CD8-positive, alpha-beta memory T cell (primary cell): Measurements from ENCODE around the gene MCF2L. TPM values are rescaled to one million over a fixed set of nuclear protein-coding genes. Genes with fewer than 3 reads are reported as not detected.

Experiments
- CTCF ChIA-PET: fragments of 350-600 bp; sonication (Branson Sonifier 250); formaldehyde crosslinking; loops from one replicate; lab custom pipeline; 2021; ENCODE audit warnings: antibody characterized with exemption; lab: Charles Lee
- POLR2A ChIA-PET: fragments of 350-600 bp; sonication (Branson Sonifier 250); formaldehyde crosslinking; loops from one replicate; lab custom pipeline; 2021; ENCODE audit warnings: antibody characterized with exemption; lab: Charles Lee
- DNase-seq, 5 donors: peaks; one replicate each; pipeline versions ENCODE4 v3.0.0 to v3.0.0-alpha.2; 2020 to 2022; ENCODE audit warnings: mixed read lengths in 1 of 5
- H3K27ac ChIP-seq: one replicate; pipeline ENCODE4 v1.7.0; 2013; ENCODE audit warnings: low read depth, mild to moderate bottlenecking, low read length, moderate library complexity
- H3K27me3 ChIP-seq: 2 replicates; pipeline ENCODE4 v1.7.0; 2013; ENCODE audit warnings: low read length, mild to moderate bottlenecking; ENCODE audit not compliant: insufficient read depth, poor library complexity, severe bottlenecking
- H3K36me3 ChIP-seq: 2 replicates; pipeline ENCODE4 v1.7.0; 2013; ENCODE audit warnings: mild to moderate bottlenecking, low read length, moderate library complexity; ENCODE audit not compliant: insufficient read depth
- H3K4me1 ChIP-seq: 2 replicates; pipeline ENCODE4 v1.7.0; 2013; ENCODE audit warnings: mild to moderate bottlenecking, low read length, moderate library complexity; ENCODE audit not compliant: insufficient read depth
- H3K4me3 ChIP-seq: 2 replicates; pipeline ENCODE4 v1.7.0; 2013; ENCODE audit warnings: mild to moderate bottlenecking, low read length
- H3K9me3 ChIP-seq: 2 replicates; pipeline ENCODE4 v1.7.0; 2013; ENCODE audit warnings: mild to moderate bottlenecking, low read length
- H3K27ac Mint-ChIP-seq, 8 donors: one replicate each; pipeline ENCODE4 v1.8.0; 2020 to 2021; ENCODE audit warnings: mixed read lengths in 8 of 8, mild to moderate bottlenecking in 6 of 8, inconsistent platforms in 3 of 8, moderate library complexity in 3 of 8
- H3K27me3 Mint-ChIP-seq, 2 donors: one replicate each; pipeline ENCODE4 v1.8.0; 2020 to 2021; ENCODE audit warnings: mixed read lengths in 2 of 2, mild to moderate bottlenecking in 1 of 2, moderate library complexity in 1 of 2
- H3K36me3 Mint-ChIP-seq, 3 donors: one replicate each; pipeline ENCODE4 v1.8.0; 2020 to 2021; ENCODE audit warnings: mixed read lengths in 3 of 3, inconsistent platforms in 1 of 3, mild to moderate bottlenecking in 1 of 3
- H3K4me1 Mint-ChIP-seq, 3 donors: one replicate each; pipeline ENCODE4 v1.8.0; 2020 to 2021; ENCODE audit warnings: mixed read lengths in 3 of 3, inconsistent platforms in 1 of 3, mild to moderate bottlenecking in 1 of 3
- H3K4me3 Mint-ChIP-seq, 7 donors: one replicate each; pipeline ENCODE4 v1.8.0; 2020 to 2021; ENCODE audit warnings: mixed read lengths in 7 of 7, mild to moderate bottlenecking in 6 of 7, moderate library complexity in 4 of 7, inconsistent platforms in 2 of 7
- H3K9me3 Mint-ChIP-seq, 5 donors: one replicate each; pipeline ENCODE4 v1.8.0; 2020 to 2022; ENCODE audit warnings: mixed read lengths in 5 of 5, mild to moderate bottlenecking in 3 of 5, moderate library complexity in 2 of 5, inconsistent platforms in 1 of 5
- polyA plus RNA-seq: library from polyadenylated mRNA; unstranded; fragments of 300-500 nt; fragmentation: Illumina TruSeq; gene quantifications from one replicate; pipeline ENCODE4 v1.2.3, GENCODE V29; 2021
- total RNA-seq, 2 experiments: library from RNA; stranded (reverse); gene quantifications; one replicate each; pipeline ENCODE4 v1.2.3, GENCODE V29; 2021

MCF2L gene
- total and polyA plus RNA-seq, 3 experiments from 2014 or later: 2.5 to 9.6 (median 9.1) TPM

DNA sequence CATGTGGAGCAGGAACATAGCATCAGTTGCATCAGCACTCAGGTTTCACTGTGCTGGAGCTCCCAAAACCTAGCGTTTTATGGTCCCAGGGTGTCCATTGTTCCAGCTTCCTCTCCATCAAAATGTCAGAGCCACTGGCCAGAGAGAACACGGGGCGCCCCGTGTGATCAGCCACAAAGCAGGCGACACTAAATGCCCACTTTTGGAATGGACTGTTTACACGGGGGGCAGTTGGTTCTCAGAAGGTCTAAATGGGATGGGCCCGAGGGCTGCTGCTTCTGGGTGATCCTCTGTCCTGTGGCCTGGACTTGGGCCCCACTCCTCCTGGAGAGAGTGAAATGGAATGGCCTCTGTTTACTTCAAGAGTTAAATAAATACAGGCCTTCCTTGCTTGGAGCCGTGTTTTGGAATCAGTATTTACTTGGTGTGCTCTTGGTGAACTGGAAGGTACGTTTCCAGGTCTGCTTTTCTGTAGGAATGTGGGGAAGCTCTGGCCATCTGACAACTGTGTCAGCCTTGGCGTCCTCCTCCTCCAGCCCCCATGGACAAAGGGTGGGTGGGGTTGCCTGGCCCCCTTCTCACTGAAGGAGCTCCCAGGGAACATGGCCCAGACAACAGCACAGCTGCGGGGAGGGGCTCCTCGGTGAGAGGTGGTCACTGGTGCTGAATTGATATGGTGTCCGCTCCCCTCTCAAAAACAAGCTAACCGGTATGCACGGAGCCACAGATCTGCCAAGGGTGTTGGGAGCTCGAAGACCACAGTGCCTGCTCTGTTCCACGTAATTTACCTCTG lies 16.1 kb upstream of the MCF2L start:
- Histone ChIP-seq H3K27me3 (no peaks in the 10 kb centered on the region), H3K4me3 (no peak overlapping the region), H3K9me3 (no peaks in the 10 kb centered on the region), H3K4me1 (no peaks in the 10 kb centered on the region), H3K36me3 (no peaks in the 10 kb centered on the region), H3K27ac (no peak overlapping the region)
- H3K27me3 Mint-ChIP-seq: peaks cover 9 to 35% of the 10 kb centered on the region in 2 donors
- CTCF ChIA-PET: interaction anchor here (1.1 to 1.2 kb wide), 2 partner anchors 9 to 12 kb away, joined by 3 read pairs; no protein-coding TSS in a partner anchor
- no peak overlapping the region for H3K4me3 Mint-ChIP-seq
- no peaks in the 10 kb centered on the region for H3K36me3 Mint-ChIP-seq
- H3K27ac Mint-ChIP-seq: no peak overlapping the region
- POLR2A ChIA-PET: no interaction called here
- no peaks in the 10 kb centered on the region for H3K4me1 Mint-ChIP-seq
- DNase-seq: no peak
- H3K9me3 Mint-ChIP-seq: no peaks in the 10 kb centered on the region

DNA sequence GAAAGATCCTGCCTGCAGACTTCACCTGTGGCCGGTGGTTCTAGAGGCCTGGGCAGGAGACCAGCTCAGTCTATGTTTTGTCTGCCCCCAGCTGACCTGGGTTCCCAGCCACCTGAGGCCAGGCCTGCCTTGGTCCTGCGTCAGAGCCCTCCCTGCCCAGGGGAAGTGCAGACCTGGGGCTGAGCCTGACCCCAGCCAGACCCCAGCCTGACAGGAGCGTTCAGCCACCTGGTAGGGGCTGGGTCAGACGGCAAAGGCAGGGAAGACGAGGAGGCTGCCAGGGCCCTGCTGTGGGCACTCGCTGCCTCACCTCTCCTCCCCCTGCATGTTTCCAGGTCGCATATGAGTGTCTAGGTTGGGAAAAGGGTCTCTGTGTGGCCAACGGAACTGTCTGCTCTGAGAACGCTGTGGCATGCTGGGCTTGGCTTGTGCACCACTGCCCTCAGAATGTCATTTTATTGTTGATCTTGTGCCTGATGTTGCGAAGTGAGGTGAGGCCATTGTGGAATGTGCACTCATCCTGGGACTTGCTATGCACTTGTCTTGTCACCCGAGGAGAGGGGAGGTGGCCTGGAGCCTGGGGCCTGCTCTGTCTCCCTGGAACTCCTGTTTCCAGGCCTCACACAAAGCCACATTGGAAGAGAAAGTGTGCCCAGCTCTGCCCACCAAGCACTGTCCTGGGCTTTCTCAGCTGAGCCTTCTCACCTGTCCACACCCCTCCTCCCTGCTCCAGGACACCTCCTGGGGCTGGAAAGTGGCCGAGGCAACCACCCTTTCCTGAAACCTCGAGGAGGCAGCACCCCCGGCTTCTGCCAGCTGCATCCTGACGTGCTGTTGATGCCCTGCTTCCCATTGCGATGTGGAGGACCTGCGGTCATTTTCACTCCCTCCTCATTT lies 15.2 kb upstream of the MCF2L start:
- H3K9me3 ChIP-seq: no peaks in the 10 kb centered on the region
- POLR2A ChIA-PET: no interaction called here
- H3K36me3 ChIP-seq: no peaks in the 10 kb centered on the region
- Mint-ChIP-seq H3K36me3 (no peaks in the 10 kb centered on the region), H3K4me3 (no peak overlapping the region), H3K27ac (no peak overlapping the region), H3K27me3 (peaks cover 5 to 27% of the 10 kb centered on the region in 2 donors), H3K4me1 (no peaks in the 10 kb centered on the region), H3K9me3 (no peaks in the 10 kb centered on the region)
- H3K4me3 ChIP-seq: no peak overlapping the region
- H3K27me3 ChIP-seq: no peaks in the 10 kb centered on the region
- CTCF ChIA-PET: interaction anchor here (1.1 to 1.4 kb wide), 3 partner anchors 10 to 12 kb away, joined by 3 to 4 read pairs (median 3); no protein-coding TSS in a partner anchor
- DNase-seq: no peak
- H3K4me1 ChIP-seq: no peaks in the 10 kb centered on the region
- H3K27ac ChIP-seq: no peak overlapping the region

DNA sequence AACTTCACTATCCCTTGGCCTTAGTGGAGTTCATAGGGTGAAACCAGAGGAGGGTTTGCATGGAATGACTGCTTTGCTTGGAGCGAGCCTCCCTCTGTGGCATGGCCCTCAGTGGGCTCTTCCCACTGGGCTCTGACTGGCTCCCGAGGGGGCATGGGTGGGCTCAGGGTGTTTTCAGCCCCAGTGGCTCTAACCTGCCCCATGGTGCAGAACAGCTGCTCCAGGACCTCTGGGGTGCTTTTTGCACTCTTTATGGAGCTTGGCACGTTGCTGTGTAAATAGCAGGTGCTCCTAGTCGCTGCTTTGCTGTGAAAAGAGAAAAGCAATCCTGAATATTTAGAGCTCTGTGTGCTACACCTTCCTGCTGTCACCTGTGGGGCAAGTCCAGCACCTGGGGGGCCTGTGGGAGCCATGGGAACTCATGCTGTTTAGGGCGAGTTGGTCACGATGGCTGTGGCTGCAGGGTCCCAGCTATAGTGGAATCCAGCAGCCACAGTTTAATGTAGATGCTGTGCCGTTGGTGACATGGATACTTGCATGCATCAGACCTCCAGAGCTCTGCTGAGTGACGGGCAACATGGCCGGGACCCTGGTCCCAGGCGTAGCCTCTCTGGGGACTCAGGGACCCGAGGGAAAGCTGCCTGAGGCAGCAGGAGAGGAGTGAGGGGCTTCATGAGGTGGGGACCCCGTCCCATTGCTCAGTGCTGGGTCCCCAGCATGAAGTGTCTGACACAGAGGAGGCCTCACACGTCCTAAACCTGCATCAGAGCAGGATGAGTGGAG lies 14.3 kb upstream of the MCF2L start:
- no peaks in the 10 kb centered on the region for H3K9me3 ChIP-seq
- H3K27me3 ChIP-seq: no peaks in the 10 kb centered on the region
- H3K27ac Mint-ChIP-seq: no peak overlapping the region
- no peak for DNase-seq
- peaks cover 5 to 19% of the 10 kb centered on the region in 2 donors for H3K27me3 Mint-ChIP-seq
- H3K27ac ChIP-seq: no peak overlapping the region
- ChIA-PET POLR2A (no interaction called here), CTCF (interaction anchor here (1.4 kb wide), 1 partner anchor 12 kb away, joined by 4 read pairs; no protein-coding TSS in a partner anchor)
- no peaks in the 10 kb centered on the region for H3K36me3 Mint-ChIP-seq
- no peak overlapping the region for H3K4me3 Mint-ChIP-seq
- H3K9me3 Mint-ChIP-seq: no peaks in the 10 kb centered on the region
- no peaks in the 10 kb centered on the region for H3K36me3 ChIP-seq
- no peaks in the 10 kb centered on the region for H3K4me1 ChIP-seq
- H3K4me1 Mint-ChIP-seq: no peaks in the 10 kb centered on the region
- no peak overlapping the region for H3K4me3 ChIP-seq

DNA sequence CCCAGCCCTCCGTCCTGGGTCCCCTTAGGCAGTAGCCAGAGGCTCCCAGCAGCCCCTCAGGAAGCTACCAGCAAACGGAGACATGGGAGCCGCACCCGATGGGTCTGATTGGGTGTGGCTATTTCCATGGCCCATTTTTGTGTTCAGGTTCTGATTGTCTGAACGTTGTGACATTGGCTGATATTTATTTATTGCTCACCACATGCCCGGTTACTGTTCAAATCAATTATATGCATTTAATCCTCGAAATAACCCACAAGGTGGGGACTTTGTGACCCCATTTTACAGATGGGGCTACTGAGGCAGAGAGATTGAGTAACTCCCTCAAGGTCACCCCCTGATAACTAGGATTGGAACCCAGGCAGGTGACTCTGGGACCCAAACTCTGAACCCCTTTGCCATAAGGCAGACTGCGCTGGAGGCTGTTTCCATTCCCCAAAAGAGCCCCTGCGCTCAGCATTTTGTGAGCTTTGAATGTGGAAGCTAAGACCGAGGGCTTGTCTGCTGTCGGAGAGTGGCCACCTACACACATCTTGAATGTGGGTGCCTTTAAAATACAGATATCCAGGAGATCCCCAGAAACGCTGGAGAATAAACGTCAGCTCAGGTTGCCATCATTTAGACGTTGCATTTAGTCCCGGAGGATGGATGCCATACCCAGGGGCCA lies 13.6 kb upstream of the MCF2L start:
- H3K27ac Mint-ChIP-seq: peak overlapping the region in 1 of 8 donors; percentile 29
- POLR2A ChIA-PET: no interaction called here

DNA sequence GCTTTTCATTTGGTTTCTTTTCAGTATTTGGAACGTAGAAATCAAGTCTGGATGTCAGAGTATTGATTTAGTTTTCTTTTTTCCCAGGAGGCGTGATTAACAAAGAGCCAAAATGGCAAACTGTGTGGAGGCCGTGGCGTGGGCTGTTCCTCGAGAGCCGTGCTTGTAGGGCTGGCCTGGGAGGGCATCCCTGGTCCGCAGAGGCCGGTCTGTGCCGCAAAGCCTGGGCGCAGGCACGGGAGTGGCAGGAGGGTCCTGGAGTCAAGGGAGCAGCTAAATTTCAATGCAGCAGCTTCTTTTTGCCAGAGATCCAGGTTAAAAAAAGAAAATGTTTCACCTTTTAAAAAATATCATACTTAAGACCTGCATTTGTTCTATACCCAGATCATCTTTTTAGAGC lies 13.1 kb upstream of the MCF2L start:
- POLR2A ChIA-PET: no interaction called here
- H3K36me3 Mint-ChIP-seq: no peaks in the 10 kb centered on the region
- peaks cover under 1 to 14% of the 10 kb centered on the region in 2 donors for H3K27me3 Mint-ChIP-seq
- Histone ChIP-seq H3K36me3 (no peaks in the 10 kb centered on the region), H3K9me3 (no peaks in the 10 kb centered on the region), H3K27me3 (no peaks in the 10 kb centered on the region), H3K4me1 (no peaks in the 10 kb centered on the region), H3K27ac (no peak overlapping the region), H3K4me3 (no peak overlapping the region)
- DNase-seq: no peak
- CTCF ChIA-PET: no interaction called here
- no peak overlapping the region for H3K4me3 Mint-ChIP-seq
- no peaks in the 10 kb centered on the region for H3K4me1 Mint-ChIP-seq
- no peak overlapping the region for H3K27ac Mint-ChIP-seq
- H3K9me3 Mint-ChIP-seq: no peaks in the 10 kb centered on the region

More for the DNA sequence above, 13.6 kb upstream of the MCF2L start:
- Mint-ChIP-seq H3K4me1 (no peaks in the 10 kb centered on the region), H3K4me3 (no peak overlapping the region), H3K27me3 (peaks cover 4 to 17% of the 10 kb centered on the region in 2 donors), H3K9me3 (no peaks in the 10 kb centered on the region), H3K36me3 (no peaks in the 10 kb centered on the region)
- H3K27me3 ChIP-seq: no peaks in the 10 kb centered on the region
- no peak overlapping the region for H3K27ac ChIP-seq
- no peaks in the 10 kb centered on the region for H3K9me3 ChIP-seq
- H3K4me1 ChIP-seq: no peaks in the 10 kb centered on the region
- no peak for DNase-seq
- H3K36me3 ChIP-seq: no peaks in the 10 kb centered on the region
- H3K4me3 ChIP-seq: no peak overlapping the region
- CTCF ChIA-PET: no interaction called here

DNA sequence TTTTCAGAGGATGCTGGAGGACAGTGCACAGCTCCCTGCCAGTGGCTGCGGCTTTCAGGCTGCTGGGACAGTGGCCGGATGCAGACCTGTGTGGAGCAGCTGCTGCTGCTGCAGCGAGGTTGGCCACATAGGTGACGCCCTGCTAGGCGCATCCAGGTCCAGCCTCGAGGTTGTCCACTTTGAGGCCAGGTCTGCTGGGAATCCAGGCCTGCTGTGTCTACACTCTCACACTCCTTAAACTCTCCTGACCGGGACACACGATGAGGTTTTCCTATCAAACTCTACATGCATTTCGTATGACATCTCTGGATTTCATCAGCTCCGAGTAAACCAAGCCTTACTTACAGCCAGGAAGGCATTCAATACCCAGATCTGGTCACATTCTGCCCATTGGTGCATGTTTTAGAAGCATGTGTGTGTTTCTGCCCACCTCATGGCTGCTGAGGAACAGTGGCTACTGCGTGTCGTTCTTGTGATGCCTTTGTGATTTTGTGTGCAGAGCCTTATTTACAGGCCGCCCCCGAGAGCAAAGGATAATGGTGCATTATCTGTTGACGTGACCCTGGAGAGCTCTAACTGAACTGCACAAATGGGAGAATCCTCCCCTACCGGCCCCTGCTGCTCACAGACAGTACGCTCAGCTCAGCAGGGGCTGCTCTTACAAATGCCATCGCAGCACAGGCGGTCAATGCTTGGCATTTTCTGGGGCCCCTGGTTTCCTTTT lies 12.3 kb upstream of the MCF2L start:
- Mint-ChIP-seq H3K4me3 (no peak overlapping the region), H3K27ac (no peak overlapping the region), H3K36me3 (no peaks in the 10 kb centered on the region), H3K4me1 (no peaks in the 10 kb centered on the region), H3K27me3 (peaks cover 0 to 11% of the 10 kb centered on the region in 2 donors), H3K9me3 (no peaks in the 10 kb centered on the region)
- no peak overlapping the region for H3K27ac ChIP-seq
- no peak for DNase-seq
- CTCF ChIA-PET: interaction anchor here (1.1 kb wide), 1 partner anchor 438 kb away, joined by 3 read pairs; no protein-coding TSS in a partner anchor
- no peaks in the 10 kb centered on the region for H3K4me1 ChIP-seq
- no peak overlapping the region for H3K4me3 ChIP-seq
- no peaks in the 10 kb centered on the region for H3K36me3 ChIP-seq
- no peaks in the 10 kb centered on the region for H3K27me3 ChIP-seq
- H3K9me3 ChIP-seq: no peaks in the 10 kb centered on the region
- POLR2A ChIA-PET: no interaction called here

DNA sequence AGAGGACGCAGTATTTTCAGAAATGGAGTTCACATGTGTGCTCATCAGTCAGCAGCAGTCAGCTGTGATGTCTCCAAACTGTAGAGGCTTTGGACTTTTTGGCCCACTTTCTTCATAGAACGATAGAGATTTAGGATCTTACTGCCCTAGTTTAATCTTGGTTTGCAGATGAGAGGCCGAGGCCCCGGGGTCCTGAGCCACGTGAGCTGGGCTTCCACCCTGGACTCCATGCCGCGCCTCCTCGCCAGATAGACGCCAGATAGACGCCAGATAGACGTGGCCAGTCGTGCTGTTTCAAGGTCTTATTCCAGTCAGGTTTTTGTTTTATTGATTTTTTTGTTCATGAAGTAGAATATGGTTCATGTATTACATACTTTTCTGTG lies 11.7 kb upstream of the MCF2L start:
- POLR2A ChIA-PET: no interaction called here
- CTCF ChIA-PET: interaction anchor here (1.1 kb wide), 1 partner anchor 438 kb away, joined by 3 read pairs; no protein-coding TSS in a partner anchor
- no peak overlapping the region for H3K4me3 Mint-ChIP-seq
- no peak overlapping the region for H3K4me3 ChIP-seq
- H3K36me3 ChIP-seq: no peaks in the 10 kb centered on the region
- H3K9me3 ChIP-seq: no peaks in the 10 kb centered on the region
- H3K27ac ChIP-seq: no peak overlapping the region
- DNase-seq: no peak
- no peak overlapping the region for H3K27ac Mint-ChIP-seq
- no peaks in the 10 kb centered on the region for H3K4me1 ChIP-seq
- H3K27me3 Mint-ChIP-seq: peaks cover 0 to 7% of the 10 kb centered on the region in 2 donors
- no peaks in the 10 kb centered on the region for H3K27me3 ChIP-seq
- H3K9me3 Mint-ChIP-seq: no peaks in the 10 kb centered on the region
- H3K4me1 Mint-ChIP-seq: no peaks in the 10 kb centered on the region
- no peaks in the 10 kb centered on the region for H3K36me3 Mint-ChIP-seq
